GM21423 (cell line): Measurements from ENCODE around the gene WNT1.

Experiments
- ATAC-seq: cut with Tn5 transposase; IDR thresholded peaks from one replicate; pipeline ENCODE4 v1.9.1; 2021; ENCODE audit warnings: mild to moderate bottlenecking, moderate library complexity; ENCODE audit not compliant: unreplicated experiment

The WNT1 gene

DNA sequence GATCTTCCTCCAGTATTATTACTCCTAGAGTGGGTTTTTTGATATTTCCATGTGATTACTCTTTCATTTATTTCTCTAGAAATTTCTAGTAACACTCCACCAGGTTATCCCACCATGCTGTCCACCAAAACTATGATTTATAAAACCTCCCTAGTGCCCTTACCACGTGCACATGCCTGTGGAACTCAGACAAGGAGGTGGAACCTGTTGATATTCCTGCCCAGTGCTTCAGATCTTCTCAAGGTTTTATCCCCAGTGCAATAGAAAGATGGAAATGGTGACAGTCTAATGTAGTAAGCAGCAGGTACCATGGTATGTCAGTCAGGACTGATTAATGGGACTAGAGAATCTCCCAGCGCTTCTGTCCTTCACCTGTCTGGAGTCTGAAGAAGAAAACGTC, 17.3 kb upstream of the WNT1 start:
- no peak for ATAC-seq

GRCh38 chr12:48961331-48961730, 16.8 kb upstream of the WNT1 start:
- ATAC-seq = no peak

DNA sequence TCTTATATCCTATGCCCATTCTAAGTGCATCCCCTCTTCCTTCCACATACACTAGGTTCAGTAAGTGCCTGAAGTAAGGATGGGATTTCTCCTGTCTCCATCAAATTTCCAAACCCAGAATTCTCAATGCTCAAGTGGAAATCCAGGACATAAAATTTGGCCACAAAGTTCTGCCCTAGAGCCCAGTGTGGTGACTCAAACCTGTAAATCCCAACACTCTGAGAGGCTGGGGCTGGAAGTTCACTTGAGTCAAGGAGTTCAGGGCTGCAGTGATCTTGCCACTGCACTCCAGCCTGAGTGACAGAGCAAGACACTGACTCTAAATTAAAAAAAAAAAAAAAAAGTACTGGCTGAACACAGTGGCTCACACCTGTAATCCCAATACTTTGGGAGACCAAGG, 16.3 kb upstream of the WNT1 start:
- ATAC-seq = no peak

- ATAC-seq = no peak
Measured at GRCh38 chr12:48965298-48965838, 12.8 kb upstream of the WNT1 start.

DNA sequence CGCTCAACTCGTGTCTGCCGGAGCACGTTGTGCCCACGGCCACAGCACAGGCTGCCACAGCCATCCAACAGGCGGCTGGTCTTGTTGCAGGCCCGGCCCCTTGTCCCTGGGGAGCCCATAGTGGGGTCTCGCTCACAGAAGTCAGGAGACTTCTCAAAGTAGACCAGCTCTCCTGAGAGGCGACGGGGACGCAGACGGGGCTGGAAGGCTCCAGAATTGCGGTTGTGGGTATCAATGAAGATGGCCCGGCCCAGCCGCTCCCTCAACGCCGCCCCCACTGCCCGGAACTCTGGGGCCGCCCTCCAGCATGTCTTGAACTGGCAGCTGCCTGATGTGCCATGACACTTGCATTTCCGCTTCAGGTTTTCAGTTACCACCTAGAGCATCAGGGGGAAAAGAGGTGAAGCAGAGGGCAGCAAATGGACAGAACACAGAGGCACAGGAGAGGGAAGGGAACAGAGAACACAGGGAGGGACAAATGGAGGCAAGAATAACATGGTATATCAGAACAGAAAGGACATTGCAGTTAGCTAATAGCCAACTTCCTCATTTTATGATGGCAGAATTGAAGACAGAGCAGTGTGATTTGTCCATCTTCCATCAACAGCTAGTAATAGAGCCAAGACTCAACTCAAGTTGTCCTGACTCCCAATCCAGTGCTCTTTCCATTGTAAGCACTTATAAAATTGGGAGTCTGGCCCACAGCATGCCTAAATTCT, 11.8 kb upstream of the WNT1 start:
- no peak for ATAC-seq

- ATAC-seq = no peak
Measured at GRCh38 chr12:48967991-48968390, 10.1 kb upstream of the WNT1 start.

- no peak for ATAC-seq
Measured at GRCh38 chr12:48968467-48968866, 9.7 kb upstream of the WNT1 start.

- ATAC-seq = no peak
Measured at GRCh38 chr12:48969160-48969771, 8.9 kb upstream of the WNT1 start.

DNA sequence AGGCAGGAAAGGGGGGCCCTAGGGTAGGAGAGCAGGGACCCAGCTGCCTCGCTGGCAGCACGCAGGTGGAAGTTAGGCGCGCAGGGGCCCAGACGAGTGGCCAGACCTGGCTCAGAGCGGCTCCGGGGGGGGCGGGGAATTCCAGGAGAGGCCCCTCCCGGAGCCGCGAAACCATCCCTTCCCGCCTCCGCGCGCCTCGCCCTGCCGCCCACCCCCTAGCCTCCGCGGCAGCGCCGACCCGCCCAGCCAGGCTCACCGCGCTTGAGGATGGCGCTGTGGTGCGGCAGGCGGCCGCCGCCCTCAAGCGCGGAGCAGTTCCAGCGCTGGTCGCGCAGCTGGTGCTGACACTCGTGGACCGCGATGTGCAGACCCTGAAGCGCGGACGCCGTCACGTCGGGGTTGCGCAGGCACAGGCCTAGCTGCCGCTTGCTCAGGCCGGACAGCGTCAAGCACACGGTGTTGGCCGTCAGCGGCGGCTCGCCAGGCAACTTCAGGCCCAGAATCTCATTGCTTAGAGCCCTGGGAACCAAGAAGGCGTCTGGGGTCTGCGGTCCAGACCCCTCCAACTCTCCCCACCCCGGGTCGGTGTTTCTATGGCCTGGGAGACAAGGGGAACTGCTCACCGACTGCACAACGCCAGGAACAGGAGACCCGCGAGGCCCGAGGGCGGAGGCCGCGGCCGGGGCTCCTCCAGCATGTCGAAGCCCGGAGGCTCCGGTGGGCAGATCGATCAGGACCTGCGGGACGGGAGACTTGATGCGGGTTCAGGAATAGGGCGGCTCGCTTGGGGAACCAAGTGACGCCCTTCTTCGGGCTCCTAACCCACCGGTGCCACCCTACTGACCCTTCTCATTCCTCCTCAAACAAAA, 8.1 kb upstream of the WNT1 start:
- no peak for ATAC-seq

GRCh38 chr12:48970702-48971334, 7.3 kb upstream of the WNT1 start:
- ATAC-seq = no peak

DNA sequence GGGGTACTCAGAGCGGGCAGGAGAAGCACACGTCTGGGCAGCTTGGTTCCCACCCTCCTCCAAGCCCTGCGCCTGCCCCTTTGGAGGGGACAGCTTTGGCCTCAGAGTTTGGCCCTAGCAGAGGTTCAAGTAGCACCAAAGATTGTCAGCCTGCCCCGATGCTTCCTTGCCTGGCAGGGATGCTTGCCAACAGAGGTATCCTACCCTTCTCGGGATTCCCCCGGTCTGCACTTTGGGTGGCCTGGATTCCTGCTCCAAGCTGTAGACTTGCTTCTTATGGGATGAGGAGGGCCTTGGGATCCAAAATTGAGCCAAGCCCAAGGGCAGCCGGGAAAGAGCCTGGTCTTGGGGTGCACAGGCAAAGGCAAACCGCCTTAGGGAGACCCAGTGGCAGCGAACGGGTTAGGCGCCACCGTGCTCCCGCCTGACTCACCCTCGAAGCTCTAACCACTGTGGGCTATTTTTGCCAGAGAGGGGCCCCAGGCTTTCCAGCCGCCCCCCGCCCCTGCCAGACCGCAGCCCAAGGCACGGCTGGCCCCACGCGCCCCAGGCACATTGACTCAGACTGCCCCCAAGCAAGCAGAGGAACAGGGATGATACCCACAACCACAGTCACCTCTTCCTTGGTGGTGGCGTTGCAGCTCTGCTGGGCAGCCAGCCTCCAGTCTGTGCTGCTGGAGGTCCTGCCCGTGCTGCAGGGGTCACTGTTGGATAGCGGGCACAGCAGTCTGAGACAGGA, 5.7 kb upstream of the WNT1 start:
- no peak for ATAC-seq

DNA sequence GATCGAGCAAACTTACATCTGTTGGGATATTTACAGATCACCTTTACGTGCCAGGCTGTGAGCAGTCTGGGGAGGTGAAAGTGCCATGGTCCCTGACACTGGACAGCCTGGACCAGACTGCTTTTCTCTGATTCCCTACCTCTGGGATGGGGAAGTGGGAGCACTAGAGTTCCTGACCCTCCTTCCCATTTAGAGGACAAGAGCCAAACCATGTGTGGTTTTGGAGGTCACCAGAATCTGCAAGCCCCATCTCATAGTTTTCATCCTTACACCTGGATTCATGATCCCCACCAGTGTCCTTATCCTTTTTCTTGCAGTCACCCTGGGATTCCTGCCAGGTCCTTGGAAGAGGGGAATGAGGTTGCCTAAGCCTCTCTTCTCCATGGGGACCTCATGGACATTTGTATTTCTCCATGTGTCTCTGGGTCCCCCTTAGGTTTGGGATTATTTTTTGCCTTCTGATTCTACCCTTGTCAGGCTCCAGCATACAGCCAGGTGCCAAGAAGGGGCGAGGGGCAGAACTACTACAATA, 5.1 kb upstream of the WNT1 start:
- no peak for ATAC-seq

DNA sequence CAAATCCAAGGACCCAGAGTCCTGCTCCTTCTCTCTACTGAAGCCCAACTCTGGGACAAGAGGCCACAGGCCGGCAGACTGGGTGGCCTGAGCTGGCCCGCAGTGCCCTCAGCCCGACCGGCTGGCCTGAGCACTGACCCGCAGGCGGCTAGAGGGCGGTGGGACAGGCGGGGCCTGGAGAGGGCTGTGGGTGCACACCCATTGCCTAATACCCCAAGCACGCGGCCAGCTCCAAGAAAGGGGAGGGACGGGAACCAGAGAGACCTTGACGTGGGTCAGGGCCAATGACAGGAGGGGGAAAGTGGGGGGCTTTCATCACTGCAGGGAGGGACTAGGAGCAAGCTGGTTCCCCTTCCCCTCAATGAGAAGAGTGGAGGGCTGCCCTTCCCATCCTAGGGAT, 4.6 kb upstream of the WNT1 start:
- no peak for ATAC-seq

DNA sequence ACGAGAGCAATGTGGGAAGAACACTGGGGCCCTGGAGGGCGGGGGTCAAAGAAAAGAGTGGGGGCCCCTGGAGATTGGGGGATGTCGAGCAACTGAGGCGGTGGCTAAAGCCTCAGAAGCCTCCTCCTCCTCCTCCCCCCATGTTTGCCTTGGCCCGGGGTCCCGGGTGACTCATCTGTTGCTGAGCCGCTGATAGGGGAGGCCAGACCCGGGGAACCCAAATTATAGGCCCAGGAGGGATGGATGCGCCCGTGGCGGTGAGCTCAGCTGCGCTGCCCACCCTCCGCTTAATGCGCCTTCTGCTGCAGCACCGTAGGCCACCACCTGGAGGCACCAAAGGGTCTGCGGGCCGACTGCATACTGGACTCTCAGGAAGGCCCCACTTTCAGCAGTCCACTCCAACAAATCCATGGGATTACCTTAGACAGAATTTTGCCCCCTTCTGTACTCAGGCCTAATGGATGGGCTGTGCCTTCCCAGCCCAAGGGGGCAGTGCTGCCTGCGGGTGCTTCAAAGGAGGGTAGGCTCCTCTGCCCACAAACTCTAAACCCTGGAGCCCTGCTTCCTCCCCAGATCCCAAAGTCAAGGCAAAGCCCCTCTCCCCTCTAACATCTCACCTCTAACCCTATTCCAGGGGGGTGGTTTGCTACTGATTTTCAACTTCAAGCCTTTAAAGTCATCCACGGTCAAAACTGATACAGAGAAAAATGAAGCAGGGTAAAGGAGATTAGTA, 4.0 kb upstream of the WNT1 start:
- ATAC-seq = no peak

- ATAC-seq = peak; percentile 34
Measured at GRCh38 chr12:48977290-48978281, 536 bp upstream of the WNT1 start.

DNA sequence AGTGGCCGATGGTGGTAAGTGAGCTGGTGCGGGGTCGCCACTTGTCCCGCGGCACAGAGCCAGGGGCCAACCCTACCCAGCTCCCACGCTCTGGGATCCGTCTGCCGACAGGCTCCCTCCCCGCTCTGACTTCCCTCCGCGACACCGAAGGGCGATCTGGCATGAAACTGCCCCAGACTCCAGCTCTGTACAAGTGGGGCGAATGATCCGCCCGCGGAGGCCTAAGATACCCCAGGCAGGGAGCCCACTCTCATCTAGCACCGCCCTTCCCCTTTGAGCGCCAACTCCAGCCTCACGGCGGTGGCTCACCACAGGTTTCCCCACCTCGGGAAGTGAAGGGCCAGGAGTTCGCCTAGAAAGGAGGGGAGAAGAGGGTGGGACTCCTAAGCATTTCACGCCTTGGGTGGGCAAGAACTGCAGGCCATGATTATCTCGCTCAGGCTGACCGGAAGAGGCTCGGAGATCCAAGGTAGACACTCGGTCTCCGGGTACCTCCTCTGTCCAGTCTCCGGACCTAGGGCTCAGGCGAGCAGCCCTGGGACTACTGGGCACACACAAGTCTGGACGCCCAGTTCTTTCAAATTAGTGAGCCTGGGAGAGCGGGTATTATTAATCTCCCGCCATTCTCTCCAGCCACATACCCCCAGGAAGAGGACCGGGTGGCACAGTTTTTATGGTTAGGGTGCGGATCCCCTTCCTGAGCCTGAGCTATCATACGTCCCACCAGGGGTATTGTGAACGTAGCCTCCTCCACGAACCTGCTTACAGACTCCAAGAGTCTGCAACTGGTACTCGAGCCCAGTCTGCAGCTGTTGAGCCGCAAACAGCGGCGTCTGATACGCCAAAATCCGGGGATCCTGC, 849 bp downstream of the WNT1 start:
- ATAC-seq = no peak

DNA sequence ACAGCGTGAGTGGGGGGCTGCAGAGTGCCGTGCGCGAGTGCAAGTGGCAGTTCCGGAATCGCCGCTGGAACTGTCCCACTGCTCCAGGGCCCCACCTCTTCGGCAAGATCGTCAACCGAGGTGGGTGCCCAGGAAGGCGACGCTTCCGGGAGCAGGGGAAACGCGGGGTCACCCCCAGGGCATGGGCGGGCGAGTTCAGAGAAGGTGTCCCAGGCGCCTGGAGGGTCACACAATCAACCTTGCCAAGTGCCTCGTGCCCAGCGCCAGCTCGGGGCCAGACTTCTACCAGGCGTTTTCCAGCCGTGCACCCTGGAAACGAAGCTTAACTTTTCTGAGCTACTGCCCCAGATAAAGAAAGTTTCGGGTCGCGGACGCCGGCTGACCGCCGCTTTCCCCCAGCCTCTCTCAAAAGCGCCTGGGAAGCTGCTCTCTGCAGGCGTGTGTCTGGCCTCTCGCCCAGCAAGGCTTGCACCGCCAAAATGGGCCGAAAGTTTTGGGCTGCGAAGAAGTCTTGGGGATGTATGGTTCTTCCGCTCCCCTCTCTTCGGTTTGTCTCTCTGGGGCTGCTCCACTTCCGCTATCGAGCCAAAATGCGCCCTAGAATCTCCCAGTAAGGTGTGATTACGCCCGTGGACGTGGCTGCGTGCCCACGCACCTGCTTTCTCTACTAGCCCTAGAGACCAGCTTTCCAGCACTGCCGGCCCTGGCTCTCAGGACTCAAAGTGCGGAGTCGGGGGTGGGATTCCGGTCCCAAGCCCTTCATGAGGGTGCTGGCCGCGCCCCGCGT, 1.7 kb downstream of the WNT1 start:
- no peak for ATAC-seq
